ENCODE data around the gene DLG1.

DLG1 gene

DNA sequence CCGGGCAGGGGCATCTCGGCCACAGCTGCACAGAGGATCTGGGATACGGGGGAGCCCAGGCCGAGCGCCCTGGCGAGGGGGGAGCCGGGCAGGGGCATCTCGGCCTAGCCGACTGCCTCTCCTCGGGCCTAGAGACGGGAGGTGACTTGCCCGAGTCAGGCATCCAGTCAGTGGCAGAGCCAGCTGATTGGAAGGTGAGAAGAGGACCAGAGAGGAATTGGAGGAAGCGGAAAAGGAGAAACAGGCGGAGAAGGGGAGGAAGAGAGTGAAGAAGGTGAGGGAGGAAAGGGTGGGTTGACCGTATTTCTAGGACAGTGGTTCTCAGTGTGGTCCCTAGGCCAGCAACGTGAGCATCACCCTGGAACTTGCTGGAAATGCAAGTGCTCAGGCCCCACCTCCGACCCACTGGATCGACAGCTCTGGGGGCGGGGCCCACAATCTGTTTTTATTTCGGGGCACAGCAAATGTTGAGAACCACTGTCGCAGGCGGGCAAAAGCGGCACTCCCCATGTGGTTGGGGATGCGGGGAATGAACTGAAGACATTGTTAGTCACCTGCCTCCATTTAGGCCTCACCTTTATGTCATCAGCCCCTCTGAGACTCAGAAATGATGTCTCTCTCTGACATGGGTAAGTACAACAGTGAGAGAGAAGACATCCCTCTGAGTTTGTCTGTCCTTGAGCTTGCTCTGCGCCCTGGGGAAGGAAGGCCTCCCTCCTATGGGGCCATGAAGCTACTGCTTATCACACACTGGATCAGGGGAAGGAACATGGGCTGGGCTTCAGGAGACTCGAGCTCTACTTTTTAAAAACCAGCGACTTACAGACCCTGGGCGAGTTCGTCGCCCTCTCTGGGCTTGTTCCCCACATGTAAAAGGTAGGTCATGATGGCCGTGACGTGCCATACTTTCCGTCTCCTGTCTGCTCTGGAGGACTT lies 267.8 kb downstream of the DLG1 start:
- DNase-seq (ENCODE audit: low read depth in 2 of 2) = no peak

DNA sequence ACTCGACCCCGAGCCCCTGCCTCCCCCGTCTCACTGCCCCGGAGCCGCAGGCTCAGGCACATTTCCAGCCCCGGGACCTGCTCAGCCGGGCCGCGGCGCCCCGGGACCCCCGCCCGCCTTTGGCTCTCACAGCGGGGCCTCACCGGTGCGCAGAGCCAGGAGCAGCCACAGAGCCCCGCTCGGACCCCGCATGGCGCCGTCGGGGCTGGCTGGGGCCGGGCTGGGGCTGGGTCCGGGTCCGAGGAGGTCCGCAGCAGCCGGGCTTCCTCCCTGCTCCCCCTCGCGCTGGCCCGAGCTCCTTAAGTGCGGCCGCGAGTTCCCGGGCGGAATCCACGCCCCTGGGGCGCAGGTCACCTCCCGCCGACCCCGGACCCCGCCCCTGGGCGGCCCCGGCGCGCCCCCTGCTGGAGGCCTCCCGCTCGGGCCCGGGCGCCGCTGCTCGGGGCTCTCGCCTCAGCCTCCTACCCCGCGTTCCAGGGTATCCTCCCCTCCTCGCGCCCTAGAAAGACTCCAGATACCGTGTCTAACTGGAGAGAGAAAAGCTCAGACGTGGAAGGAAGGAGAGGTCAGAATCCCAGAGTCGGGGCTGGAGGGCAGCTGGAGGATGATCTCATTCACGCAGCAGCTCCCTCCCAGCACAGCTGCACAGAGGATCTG lies 268.8 kb downstream of the DLG1 start, which contains the start of gene MELTF:
Gene MELTF, minus strand, starts transcription at position 307 of the 657 bp plus-strand sequence. Its CDS starts 115 bp downstream, at position 192.
- DNase-seq (ENCODE audit: low read depth in 2 of 2) = peak; percentile 71 to 75

DNA sequence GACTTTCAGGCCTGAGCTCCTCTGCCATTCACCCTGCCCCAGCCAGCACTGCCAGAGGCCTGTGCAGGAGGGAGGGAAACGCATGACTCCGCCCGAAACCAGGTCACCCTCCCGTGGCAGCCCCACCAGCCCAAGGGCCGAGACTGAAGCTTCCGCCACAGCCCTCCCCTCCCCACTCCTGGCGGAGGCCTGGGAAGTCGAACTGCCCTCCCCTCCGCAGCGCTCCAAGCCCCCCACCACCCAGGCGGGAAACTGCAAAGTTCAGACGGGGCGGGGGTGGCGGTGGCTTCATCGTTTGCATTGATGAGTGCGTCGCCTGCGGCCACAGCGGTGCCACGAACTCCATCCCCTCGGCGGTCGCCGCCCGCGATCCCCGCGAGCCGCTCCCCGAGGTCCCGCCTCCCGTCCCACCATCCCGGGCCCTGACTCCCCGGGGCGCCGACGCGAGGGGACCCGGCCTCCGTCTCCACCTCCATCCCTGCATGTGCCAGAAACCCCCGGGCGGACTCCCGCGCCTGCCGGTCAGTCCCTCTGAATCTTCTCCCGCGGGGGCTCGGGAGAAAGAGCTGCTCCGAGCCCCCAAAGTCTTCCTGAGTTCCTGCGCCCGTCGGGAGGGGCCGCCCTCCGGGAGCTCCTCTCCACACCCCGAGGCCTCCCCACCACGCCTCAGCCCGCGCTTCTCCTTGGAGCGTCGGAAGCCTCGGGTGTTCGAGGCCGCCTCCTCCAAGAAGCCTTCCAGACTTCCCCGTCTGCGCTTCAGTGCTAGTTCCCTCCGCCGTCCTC lies 269.5 kb downstream of the DLG1 start:
- no peak for DNase-seq (ENCODE audit: low read depth in 2 of 2)

DNA sequence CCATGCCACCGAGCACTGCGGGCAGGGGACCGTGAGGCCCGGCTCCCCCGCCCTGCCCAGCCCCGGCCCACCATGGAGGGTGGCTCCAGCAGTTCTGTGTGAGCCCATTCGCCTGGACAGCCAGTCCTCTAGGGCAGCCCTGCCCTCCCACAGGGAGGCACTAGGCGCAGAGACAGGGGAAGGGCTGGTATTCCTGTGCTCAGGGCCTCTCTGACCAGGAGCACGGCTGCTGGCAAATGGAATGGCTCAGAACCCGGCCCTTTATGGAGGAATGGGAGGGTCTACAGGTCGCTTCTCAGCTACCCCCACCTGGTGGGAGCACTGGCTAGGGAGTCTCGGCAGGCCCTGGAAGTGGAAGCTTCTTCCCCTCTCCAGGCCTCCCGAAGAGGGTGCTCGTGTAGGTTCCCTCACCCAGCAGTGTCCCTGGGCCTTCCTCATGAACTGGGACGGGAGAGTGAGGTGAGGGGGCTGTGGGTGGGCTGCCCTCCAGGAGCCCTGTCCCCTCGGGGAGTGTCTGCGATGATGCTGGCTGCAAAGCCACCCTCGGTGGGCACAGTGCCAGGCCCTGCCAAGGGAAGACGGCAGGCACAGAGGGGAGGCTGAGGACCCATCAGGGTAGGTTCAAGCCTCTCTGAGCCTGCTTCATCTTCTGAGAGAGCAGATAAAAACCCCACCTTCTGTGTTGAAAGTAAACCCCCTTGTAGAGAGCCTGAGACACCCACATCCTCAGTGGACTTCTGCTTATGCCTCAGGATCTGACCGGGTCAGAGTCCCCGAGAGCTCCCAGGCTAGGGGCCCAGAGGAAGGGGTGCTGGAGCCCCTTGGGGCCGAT lies 270.3 kb downstream of the DLG1 start:
- DNase-seq (ENCODE audit: low read depth in 2 of 2) = no peak

DNA sequence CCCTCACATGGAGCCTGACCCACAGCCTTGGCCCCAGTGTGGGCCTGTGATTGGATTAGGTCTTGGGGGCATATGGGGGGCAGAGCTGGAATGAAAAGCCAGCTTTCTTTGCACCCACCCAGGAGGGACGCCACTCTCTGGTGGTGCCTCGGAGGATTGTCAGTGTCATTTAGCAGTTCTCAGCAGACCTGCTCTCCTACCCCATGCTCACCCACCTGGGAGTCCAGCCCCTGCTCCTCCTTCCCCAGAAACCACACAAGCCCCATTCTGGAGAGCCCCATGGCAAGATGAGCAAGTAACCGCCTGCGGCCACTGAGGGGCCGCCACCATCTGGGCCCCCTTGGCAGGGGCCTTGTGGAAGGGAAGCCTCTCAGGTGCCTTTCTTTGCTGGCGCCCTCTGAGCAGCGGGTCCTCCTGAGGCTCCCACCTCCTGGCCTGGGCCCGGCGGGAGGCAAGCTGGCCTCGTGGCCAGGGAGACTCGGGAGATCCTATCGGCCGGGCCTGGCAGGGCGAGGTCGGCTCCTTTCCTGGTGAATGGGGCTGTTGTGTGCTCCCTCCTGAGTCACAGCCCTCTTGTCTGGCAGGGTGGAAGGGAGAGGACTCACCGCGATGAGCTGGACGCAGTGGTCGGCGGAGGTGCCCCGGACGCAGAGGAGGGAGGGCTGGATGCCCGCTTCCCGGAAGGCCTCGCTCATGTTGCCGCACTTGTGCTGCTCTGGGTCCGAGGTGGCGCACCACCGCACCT lies 271.1 kb downstream of the DLG1 start:
- no peak for DNase-seq (ENCODE audit: low read depth in 2 of 2)

DNA sequence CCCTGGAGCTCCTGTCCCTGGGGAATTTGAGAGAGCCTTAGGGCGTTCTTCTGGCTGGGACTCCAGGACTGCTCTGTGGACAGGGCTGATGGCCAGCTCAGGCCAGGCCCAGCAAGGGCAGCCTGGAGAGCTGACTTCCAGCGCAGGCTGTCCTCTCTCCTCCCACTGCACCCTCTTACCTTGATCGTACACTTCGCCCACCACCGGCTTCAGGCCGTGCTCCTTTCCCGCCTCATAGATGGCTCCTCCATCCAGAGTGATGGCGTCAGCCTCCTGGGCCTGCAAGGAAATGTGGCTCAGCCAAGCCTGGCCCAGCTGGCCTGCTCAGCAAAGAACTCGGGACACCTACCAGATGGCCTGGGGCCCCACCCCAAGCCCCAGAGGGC lies 271.9 kb downstream of the DLG1 start:
- DNase-seq (ENCODE audit: low read depth in 2 of 2) = no peak

DNA sequence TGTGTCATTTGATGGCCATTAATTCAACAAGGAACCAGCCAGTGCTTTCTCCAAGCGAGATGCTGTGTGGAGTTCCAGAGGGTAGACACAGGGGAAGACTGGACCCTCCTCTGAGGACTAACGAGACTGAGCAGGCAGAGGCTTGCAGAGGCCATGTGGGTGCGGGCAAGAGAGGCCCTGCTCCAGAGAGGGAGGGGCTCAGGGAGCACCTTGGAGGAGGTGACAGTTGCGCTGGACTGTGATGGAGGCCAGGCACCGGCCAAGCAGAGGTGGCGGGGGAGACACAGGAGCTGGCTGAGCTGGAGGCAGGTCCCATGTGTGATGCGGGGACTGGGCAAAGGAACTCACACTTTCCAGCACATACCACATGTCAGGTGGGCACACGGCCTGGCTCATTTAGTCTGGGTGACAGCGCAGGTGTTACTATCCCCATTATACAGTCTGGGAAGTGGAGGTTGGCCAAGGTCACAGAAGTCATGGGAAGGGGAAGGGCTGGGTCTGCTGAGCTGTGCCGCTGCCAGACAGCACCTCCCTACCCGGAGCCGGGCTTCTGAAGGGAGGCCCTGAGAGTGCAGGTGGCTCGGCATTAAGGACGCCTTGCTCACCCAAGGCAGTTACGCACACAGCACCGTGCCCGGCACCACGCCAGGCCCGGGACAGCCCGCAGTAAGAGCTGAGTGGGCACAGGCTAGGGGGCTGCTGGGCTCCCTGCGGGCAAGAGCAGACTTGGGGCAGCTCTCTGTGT lies 272.5 kb downstream of the DLG1 start:
- no peak for DNase-seq (ENCODE audit: low read depth in 2 of 2)

DNA sequence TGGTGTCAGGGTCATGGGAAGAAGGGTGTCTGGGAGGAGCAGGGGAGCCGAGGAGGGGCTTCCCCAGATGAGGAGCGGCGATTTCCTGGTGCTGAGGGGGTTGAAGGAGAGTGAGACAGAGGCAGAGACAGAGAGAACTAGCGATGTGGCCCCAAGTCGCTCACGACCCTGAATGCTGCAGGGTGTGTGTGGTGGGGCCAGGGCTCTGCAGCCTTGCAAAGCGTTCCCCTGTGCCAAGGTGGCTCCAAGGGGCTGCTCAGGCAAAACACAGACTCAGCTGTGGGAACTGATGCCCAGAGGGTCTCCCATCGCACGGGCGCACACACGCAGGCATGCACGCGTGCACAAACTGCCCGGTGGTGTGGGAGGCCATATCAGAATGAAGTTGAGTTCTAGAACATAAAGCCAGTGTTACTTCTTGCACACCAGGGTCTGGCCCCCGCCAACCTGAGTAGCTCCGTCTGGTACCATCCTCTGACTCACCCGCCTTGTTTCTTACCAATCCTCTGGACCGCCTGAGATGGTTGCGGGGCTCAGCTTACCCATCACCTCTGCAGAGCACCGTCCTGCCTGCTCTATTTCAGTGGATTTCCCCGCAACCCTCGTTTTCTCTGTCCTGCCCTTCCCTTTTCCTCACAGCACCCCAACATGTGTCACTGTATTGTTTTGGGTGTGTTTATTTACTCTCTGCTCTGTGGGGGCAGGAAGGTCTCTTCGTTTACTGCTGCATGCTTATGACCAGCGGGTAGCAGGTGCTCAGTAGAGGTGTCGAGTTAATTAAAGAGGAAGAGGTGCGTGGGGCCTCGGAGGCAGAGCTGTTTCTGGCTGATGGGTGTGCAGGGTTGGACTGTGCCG lies 273.3 kb downstream of the DLG1 start:
- DNase-seq (ENCODE audit: low read depth in 2 of 2) = no peak

DNA sequence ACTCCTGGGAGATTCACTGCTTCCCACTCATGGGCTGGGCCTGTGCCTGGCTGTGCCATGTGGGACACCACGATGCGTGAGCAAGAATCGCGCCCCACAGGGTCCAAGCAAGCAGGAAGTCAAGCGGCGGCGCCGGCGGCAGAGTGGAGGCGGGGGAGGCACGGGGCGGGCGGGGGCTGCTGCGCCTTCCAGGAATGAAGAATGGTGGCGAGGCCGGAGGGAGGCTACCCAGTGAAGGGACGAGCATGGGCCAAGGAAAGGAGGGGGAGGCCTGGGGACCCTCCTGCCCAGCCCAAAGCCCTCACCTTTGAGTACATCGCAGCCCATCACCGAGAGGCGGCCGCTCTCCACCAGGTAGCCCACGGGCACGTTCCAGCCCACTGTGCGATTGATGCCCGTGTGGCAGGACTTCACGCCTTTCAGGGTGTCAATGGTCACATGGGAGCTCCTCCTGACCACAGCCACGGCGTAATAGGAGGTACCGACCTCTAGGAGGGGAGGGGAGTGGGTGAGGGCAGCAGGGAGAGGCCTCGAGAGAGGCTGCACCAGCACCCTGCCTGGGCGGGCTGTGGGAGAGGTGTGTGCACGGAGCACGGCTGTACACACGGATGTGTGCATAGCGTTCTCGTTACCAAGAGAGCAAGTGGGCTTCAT lies 274.3 kb downstream of the DLG1 start:
- DNase-seq (ENCODE audit: low read depth in 2 of 2) = no peak

DNA sequence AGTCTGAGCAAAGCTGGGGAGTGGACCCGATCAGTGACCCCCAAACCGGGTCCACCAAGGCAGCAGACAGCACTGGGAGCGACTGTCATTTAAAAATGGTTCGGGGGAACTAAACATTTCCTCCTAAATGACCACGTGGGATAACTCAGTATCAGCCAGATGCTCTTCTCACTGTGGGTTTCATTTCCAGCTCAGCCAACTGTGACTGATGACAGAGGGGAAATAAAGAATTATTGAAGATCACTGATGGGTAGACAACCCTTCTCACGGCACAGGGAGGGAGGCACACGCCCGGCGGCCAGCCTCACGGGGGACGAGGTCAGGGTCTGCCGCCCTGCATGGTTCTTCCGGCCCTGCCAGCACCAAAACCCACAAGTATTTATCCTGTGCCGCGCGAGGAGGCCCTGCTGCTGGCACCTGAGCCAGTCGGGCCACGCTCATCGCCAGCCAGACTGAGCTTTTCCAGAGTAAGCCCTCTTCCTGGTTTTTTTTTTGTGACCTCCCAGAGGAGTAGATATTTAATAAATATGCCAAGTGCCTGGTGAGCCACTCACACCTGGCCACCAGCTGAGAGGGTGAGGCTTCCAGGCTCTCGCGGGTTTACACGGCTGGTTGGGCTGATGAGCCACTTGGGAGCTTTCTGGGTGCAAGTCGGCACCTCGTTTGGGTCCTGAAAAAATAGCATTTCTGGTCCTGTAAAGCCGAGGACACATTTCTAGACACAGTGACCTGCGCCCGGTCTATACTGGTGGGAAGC lies 275.0 kb downstream of the DLG1 start:
- no peak for DNase-seq (ENCODE audit: low read depth in 2 of 2)

DNA sequence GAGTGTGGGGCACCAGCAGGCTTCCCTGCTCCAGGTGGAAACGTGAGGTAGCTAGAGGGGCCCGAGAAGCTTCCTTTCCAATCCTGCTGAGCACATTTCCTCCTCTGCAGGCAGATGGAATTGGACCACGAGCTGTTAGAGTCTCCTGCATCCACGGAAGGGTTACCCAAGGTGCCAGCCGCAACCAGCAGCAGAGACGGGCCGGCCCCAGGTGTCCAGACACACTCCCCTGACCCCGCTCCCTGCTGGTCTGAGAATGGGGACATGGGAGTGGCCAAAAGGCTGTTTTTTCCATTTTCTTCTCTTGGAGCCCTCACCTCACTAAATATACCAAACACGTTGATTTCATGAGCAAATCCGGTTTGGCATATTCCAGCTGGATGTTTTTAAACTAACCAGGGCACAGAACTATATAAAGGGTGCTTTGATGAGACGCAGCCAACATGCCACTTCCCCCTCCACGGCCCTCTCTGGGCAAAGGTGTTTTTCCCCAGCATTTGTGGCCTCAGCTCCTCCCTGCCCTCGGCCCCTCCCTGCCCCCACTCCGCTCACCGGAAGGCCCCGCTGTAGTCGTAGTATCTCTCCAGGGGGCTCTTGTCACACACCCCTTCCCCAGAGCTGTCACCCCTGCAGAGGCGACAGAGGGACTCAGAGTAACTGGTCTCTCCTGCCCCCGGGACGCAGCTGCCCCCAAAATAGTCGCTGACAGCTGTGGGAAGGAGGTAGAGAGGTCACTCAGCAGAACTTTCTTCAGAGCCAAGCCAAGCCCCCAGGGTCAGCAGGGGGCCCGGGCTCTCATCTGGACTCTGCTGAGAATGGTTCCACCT lies 275.8 kb downstream of the DLG1 start:
- no peak for DNase-seq (ENCODE audit: low read depth in 2 of 2)

DNA sequence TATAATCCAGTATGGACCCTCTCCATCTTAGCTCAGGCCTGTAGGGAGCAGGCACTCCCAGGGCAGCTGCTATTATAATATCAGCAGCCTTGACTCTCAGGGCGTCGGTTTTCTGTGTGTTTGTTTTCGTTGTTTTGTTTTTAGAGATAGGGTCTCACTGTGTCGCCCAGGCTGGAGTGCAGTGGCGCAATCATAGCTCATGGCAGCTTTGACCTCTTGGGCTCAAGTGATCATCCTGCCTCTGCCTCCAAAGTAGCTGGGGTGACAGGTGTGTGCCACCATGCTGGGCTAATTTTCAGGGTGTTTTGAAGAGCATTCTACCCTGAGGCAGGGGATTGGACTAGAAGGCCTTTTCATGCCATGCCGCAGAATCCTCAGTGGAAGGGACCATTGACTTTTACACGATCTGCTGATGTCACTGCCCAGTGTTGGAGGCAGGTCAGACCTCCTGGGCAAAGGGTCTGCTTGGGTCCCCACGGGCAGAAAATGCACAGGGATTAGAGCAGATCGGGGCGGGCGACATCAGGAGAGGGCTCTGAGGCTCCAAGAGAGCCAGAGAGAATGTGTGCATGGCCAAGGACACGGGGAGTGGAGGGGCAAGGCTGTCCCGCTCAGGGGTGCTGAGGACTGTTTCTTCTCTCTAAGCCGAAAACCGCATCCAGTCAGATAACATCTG lies 276.5 kb downstream of the DLG1 start:
- no peak for DNase-seq (ENCODE audit: low read depth in 2 of 2)

DNA sequence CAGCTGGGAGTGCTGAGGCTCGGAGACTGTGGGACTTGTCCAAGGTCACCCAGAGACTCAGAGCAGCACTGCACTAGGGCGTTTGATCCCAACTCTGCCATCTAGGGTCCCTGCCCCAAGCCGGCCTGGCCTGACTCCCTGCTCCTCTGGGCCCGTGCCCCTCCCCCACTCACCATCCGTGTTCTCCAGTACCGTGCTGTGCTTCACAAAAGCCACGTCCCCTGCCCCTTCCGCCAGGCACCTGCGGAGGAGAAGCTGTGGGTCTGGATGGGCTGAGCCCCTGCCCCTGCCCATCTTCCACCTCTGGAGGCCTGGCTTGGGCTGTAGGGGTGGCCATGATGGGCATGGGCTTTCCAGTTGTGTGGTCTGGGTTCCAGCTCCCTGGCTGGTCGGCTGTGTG lies 277.2 kb downstream of the DLG1 start:
- DNase-seq (ENCODE audit: low read depth in 2 of 2) = no peak

DNA sequence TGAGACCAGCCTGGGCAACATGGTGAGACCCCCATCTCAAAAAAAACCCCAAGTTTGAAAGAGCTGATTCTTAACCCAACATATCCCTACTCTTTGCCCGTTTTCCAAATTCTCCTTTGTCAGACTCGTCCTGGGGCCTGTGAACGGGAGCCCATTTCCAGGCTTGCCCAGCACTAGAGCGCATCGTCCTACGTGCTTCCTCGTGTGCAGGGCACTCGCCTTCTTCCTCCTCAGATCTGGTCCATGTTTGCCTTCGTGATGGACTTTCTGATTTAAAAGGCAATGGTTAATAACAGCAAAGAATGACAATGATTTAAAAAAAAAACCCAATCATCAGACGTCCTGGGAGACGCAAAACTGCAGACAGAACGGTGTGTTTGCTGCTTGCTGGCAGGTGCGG lies 278.9 kb downstream of the DLG1 start:
- DNase-seq (ENCODE audit: low read depth in 2 of 2) = no peak

DNA sequence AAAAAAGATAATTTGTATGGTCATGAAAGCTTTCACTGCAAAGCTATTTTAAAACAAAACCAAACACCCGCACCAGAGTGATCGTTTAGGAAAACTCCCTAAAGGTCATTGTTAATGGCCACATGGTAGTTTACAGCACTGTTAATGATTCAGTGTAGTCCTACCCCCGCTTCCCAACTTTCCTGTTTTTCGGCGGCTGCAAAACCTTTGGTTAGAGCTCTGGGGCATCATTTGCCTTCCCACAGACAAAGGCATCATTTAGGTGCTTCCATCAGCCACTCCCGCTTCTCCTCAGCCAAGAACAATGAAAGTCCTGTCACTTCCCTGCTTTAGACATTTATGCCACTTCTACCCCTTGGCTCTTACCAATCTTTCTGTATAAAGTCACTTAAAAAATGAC lies 279.4 kb downstream of the DLG1 start:
- DNase-seq (ENCODE audit: low read depth in 2 of 2) = no peak

DNA sequence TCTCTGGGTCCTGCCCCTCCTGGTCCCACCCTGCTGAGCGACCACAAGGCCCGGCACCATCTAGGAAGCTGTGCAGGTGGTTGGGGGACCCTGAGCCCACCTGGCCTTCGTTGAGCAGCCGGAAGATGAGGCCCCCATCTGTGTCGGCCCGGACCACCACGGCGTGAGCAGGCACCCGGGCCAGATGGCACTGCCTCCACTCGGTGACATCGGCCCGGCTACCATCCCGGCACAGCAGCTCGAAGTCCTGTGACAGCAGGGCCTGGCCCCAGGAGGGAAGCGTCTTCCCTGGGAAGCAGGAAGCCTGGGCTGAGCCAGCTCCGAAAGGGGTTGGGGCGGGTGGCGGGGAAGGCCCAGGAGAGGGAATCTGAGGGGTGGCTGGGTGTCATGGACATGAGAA lies 281.4 kb downstream of the DLG1 start:
- DNase-seq (ENCODE audit: low read depth in 2 of 2) = no peak

Measured in stimulated activated CD4-positive, alpha-beta T cell treated with anti-CD3 and anti-CD28 coated beads, Interleukin-4, amount 100 ng/mL, for 48 hours (primary cell).